ENCODE measurements around the gene INTS7.
"Not testable (repeated sequence)": the region's sequence is repeated elsewhere in the genome, so short reads cannot be mapped to it uniquely, and the experiment has no call there.

The INTS7 gene

GRCh38 chr1:211986628-211987254 is 48.6 kb downstream of the INTS7 start:
- no peak for DNase-seq (ENCODE audit: low read depth in 1 of 2, low spot score in 1 of 2)

GRCh38 chr1:211985556-211986264 is 49.6 kb downstream of the INTS7 start:
- DNase-seq (ENCODE audit: low read depth in 1 of 2, low spot score in 1 of 2) = no peak

GRCh38 chr1:211978596-211978995 is 56.8 kb downstream of the INTS7 start:
- DNase-seq (ENCODE audit: low read depth in 1 of 2, low spot score in 1 of 2) = no peak

- no peak for DNase-seq (ENCODE audit: low read depth in 1 of 2, low spot score in 1 of 2)
Measured at GRCh38 chr1:211975152-211975941, 60.0 kb downstream of the INTS7 start.

- no peak for DNase-seq (ENCODE audit: low read depth in 1 of 2, low spot score in 1 of 2)
Measured at GRCh38 chr1:211973541-211973940, 61.8 kb downstream of the INTS7 start.

GRCh38 chr1:211968200-211968834 is 67.0 kb downstream of the INTS7 start:
- DNase-seq (ENCODE audit: low read depth in 1 of 2, low spot score in 1 of 2) = no peak

GRCh38 chr1:211967704-211968103 is 67.7 kb downstream of the INTS7 start:
- DNase-seq (ENCODE audit: low read depth in 1 of 2, low spot score in 1 of 2) = no peak

- no peak for DNase-seq (ENCODE audit: low read depth in 1 of 2, low spot score in 1 of 2)
Measured at GRCh38 chr1:211965108-211965805, 70.1 kb downstream of the INTS7 start.

GRCh38 chr1:211959680-211960079 is 75.7 kb downstream of the INTS7 start:
- no peak for DNase-seq (ENCODE audit: low read depth in 1 of 2, low spot score in 1 of 2)

- no peak for DNase-seq (ENCODE audit: low read depth in 1 of 2, low spot score in 1 of 2)
Measured at GRCh38 chr1:211959221-211959620, 76.1 kb downstream of the INTS7 start.

GRCh38 chr1:211954028-211954427 is 81.3 kb downstream of the INTS7 start:
- not testable (repeated sequence) for DNase-seq (ENCODE audit: low read depth in 1 of 2, low spot score in 1 of 2)

- DNase-seq (ENCODE audit: low read depth in 1 of 2, low spot score in 1 of 2) = not testable (repeated sequence)
Measured at GRCh38 chr1:211953543-211953942, 81.8 kb downstream of the INTS7 start.

- no peak for DNase-seq (ENCODE audit: low read depth in 1 of 2, low spot score in 1 of 2)
Measured at GRCh38 chr1:211952299-211952698, 83.1 kb downstream of the INTS7 start.

- DNase-seq (ENCODE audit: low read depth in 1 of 2, low spot score in 1 of 2) = no peak
Measured at GRCh38 chr1:211951856-211952255, 83.5 kb downstream of the INTS7 start.

GRCh38 chr1:211948377-211948776 is 87.0 kb downstream of the INTS7 start:
- DNase-seq (ENCODE audit: low read depth in 1 of 2, low spot score in 1 of 2) = no peak

- no peak for DNase-seq (ENCODE audit: low read depth in 1 of 2, low spot score in 1 of 2)
Measured at GRCh38 chr1:211947396-211948295, 87.7 kb downstream of the INTS7 start.

GRCh38 chr1:211944733-211945500 is 90.4 kb downstream of the INTS7 start:
- DNase-seq (ENCODE audit: low read depth in 1 of 2, low spot score in 1 of 2) = no peak

- DNase-seq (ENCODE audit: low read depth in 1 of 2, low spot score in 1 of 2) = no peak
Measured at GRCh38 chr1:211942583-211942982, 92.8 kb downstream of the INTS7 start.

- DNase-seq (ENCODE audit: low read depth in 1 of 2, low spot score in 1 of 2) = no peak
Measured at GRCh38 chr1:211939876-211940468, 95.4 kb downstream of the INTS7 start.

All from stimulated activated CD4-positive, alpha-beta T cell treated with anti-CD3 and anti-CD28 coated beads, Interleukin-15, amount 100 ng/mL, for 1 hour (primary cell).